H1 (cell line): ENCODE results near the gene DACT3.

Experiments used
- CHD2 ChIP-seq: IDR thresholded peaks from 2 replicates; pipeline ENCODE4 v1.6.1; 2012; ENCODE audit warnings: low read length, improper control_type of control experiment
- POLR2AphosphoS5 ChIP-seq: IDR thresholded peaks from 2 replicates; pipeline ENCODE4 v1.6.1; 2011; ENCODE audit warnings: low read depth, low read length
- RNF2 ChIP-seq: fragments of 200-900, 300-1000 bp; sonication (generic); IDR thresholded peaks from 2 replicates; pipeline ENCODE4 v1.7.1; 2016; ENCODE audit warnings: borderline replicate concordance, low read depth, mild to moderate bottlenecking, antibody characterized with exemption, low read length; ENCODE audit not compliant: poor library complexity, severe bottlenecking; ENCODE audit errors: missing control alignments
- TF ChIP-seq, protein P1 (sequence below), 3 experiments: IDR thresholded peaks; 1 replicate in 2 of 3; 2 replicates in 1 of 3; pipeline versions ENCODE4 v1.5.1 to v1.6.1; 2011; ENCODE audit warnings: low read length in 3 of 3, mild to moderate bottlenecking in 3 of 3, inconsistent platforms in 2 of 3, low read depth in 1 of 3, moderate library complexity in 1 of 3; ENCODE audit not compliant: insufficient read depth in 1 of 3; ENCODE audit errors: control extremely low read depth in 1 of 3

DNA sequence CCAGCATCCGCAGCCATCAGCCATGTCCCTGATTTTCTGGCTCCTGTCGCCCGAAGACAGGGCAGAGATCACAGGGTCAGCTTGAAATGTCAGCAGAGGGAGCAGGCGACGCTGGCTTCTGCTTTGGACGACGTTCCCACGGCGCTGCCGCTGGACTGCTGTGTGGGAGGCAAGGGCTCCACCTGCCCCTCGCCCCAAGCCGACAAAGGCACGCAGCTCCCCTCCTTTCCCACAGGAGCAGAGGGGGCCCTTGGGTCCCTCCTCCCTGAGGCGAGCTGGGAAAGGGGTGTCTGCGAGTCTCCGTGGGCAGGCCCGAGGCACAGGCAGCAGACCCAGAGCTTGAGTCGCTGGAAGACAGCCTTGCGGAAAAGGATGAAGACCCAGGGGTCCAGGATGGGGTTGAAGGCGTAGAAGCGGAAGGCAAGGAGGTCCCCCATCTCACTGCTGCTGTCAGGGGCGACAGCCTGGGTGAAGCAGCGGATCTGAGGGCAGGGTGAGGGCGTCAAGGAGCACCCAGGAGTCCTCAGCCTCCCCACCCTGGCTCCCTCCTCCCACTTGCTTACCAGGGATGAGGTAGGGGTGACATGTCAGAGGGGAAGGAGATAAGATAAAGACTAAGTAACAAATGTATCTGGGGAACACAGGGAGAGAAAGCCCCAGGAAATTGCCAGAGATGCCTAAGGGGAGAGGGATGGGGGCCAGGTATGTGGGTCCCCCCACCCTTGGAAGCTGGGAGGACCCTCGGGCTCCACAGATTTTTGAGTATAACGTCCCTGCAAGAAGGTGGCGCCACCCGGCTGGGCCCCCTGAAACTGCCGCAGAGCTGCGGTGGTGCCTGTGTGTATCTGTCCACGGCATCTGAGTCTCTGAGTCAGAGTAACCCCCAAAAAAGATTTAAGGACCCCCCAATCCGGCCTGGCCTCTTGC lies 39.5 kb downstream of the DACT3 start:
- no peak for TF ChIP-seq RNF2
- TF ChIP-seq CHD2 = no peak
- TF ChIP-seq, protein P1, sequence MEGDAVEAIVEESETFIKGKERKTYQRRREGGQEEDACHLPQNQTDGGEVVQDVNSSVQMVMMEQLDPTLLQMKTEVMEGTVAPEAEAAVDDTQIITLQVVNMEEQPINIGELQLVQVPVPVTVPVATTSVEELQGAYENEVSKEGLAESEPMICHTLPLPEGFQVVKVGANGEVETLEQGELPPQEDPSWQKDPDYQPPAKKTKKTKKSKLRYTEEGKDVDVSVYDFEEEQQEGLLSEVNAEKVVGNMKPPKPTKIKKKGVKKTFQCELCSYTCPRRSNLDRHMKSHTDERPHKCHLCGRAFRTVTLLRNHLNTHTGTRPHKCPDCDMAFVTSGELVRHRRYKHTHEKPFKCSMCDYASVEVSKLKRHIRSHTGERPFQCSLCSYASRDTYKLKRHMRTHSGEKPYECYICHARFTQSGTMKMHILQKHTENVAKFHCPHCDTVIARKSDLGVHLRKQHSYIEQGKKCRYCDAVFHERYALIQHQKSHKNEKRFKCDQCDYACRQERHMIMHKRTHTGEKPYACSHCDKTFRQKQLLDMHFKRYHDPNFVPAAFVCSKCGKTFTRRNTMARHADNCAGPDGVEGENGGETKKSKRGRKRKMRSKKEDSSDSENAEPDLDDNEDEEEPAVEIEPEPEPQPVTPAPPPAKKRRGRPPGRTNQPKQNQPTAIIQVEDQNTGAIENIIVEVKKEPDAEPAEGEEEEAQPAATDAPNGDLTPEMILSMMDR (IDR thresholded peaks at IDR 0.05; ENCODE audit: control extremely low read depth in 1 of 3, insufficient read depth in 1 of 3, low read depth in 1 of 3, low read length in 3 of 3) = peak; percentile 36 to 69 (median 45)
- no peak for TF ChIP-seq POLR2AphosphoS5
